Heart left ventricle (tissue), 13 donors: ENCODE results near the gene KNSTRN.

Experiments
- POLR2A ChIP-seq, 2 donors: fragments of 450-650 bp; IDR thresholded peaks; one replicate each; pipeline ENCODE4 v1.6.1; 2017; ENCODE audit warnings: antibody characterized with exemption in 2 of 2, mild to moderate bottlenecking in 2 of 2, moderate library complexity in 2 of 2
- TF ChIP-seq, protein P1 (sequence below), 12 donors: fragments of 200-600 bp; sonication (generic) in 4 of 12; IDR thresholded peaks; one replicate each; pipeline versions ENCODE4 v1.5.0 to v1.8.0; 2018 to 2022; ENCODE audit warnings: antibody characterized with exemption in 12 of 12, mild to moderate bottlenecking in 5 of 12
- donor health status: ischemic (EF 13 %, LVEDD 7.1; RV severe dilation, severe dysfunction).
- donor health status: DM: no; HTN: yes; CAD: no.
- donor health status: DM: no; HTN: no; CAD: no.
- donor health status: ischemic (EF 25% LVEDD 6.9; RV normal size, moderate dysfunction).
- donor health status: ischemic (EF 25% LVEDD 5.7; RV mildly dilated, moderate dysfunction).
- donor health status: ischemic (EF 35%, LVEDD 5.7; RV mildly dilated, moderate dysfunction).
- donor health status: nonischemic (EF 11% LVEDD 7.7; RV severe dilation, severe dysfunction).
- donor health status: DM: yes; HTN: yes; CAD: no.
- donor health status: PGD.
- donor health status: ischemic (EF 29% LVEDD 5.4; RV normal size, mild dysfunction).
- donor health status: nonischemic (EF 23%, LVEDD 6.1; RV moderate dilation, normal function).

DNA sequence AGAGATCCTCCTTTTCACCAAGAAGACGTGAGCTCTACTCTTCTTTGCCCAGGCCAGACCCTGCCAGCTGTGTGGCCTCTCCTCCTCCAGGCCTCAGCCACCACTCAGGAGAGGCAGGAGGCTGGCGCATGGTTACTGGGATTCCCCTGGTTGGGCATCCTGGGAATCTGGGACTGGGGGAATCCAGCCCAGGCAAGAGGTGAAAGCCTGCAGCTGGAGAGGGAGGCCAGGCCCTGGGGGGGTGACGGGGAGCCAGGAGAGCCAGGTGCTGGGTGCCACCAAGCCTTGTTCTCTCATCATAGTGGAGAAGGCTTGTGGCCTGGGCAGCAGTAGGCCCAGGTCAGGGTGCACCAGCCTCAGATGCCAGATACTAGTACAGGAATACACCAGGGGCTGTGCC is 48.0 kb upstream of the KNSTRN start:
- TF ChIP-seq POLR2A (IDR thresholded peaks at IDR 0.05): no peak
- TF ChIP-seq, protein P1, sequence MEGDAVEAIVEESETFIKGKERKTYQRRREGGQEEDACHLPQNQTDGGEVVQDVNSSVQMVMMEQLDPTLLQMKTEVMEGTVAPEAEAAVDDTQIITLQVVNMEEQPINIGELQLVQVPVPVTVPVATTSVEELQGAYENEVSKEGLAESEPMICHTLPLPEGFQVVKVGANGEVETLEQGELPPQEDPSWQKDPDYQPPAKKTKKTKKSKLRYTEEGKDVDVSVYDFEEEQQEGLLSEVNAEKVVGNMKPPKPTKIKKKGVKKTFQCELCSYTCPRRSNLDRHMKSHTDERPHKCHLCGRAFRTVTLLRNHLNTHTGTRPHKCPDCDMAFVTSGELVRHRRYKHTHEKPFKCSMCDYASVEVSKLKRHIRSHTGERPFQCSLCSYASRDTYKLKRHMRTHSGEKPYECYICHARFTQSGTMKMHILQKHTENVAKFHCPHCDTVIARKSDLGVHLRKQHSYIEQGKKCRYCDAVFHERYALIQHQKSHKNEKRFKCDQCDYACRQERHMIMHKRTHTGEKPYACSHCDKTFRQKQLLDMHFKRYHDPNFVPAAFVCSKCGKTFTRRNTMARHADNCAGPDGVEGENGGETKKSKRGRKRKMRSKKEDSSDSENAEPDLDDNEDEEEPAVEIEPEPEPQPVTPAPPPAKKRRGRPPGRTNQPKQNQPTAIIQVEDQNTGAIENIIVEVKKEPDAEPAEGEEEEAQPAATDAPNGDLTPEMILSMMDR (IDR thresholded peaks at IDR 0.05): no peak
